ENCODE measurements around the gene MYBPHL.
A peak's percentile ranks its signal among the peaks of the same experiment; 100 is the strongest.

The MYBPHL gene

DNA sequence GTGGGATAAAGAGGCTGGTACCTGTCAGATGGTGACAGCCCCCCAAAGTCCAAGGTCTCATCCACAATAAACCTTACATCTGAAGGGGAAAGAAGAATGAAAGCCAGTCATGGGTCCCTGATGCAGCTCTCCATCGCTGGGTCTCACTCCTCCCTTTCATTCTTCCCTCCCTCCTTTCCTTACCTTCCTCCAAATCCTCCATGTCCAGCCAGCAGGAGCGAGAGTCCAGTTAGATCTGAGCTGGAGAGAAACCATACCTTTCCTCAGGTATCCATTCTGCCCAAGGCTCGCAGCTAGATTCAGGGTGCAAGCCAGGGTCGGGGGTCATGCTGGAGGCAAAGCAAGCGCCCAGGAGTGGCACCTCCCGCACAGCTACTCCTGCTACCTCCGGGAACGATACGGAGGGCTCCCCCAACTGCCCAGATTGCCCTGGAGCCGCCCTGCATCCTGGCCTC is 24.3 kb downstream of the MYBPHL start:
- no peak for FAIRE-seq
- DNase-seq (ENCODE audit: extremely low spot score, insufficient read length, low read depth) = no peak

DNA sequence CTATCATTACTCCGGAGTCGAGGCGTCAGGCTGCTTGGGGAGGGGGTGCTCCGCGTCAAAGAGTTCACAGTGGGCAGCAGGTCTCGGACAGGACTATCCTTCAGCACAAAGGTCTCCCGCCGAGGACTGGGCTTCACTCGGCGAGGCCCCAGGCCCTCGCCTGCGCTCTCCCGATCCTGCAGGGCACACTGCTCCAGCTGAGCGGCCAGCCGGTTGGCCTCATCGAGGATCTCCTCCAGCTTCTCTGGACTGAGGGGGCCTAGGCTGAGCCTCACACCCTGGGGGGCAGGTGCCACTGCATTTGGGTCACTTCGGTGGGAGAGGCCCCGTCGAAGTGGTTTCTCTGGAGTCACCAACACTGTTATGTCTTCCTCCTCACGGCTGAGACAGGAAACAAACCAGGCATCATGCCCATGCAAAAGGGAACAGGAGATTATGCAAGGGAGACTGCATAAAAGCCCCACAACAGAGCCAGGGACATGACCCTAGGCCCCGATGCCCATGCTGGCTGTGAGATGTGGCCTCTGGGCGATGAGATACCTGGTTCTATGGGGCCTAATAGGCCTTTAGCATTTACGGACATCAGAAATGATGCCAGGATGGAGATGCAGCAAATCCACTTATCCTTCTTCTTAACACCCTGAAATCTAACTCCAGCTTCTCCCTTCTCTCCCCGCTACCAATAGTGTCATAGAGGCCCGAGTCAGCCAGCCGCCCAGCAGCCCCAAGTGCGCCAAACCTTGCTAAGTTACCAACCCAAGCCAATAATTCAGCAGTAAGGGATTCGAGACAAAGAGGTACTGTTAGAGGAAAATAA is 24.9 kb downstream of the MYBPHL start:
- no peak for DNase-seq (ENCODE audit: extremely low spot score, insufficient read length, low read depth)
- FAIRE-seq = no peak

DNA sequence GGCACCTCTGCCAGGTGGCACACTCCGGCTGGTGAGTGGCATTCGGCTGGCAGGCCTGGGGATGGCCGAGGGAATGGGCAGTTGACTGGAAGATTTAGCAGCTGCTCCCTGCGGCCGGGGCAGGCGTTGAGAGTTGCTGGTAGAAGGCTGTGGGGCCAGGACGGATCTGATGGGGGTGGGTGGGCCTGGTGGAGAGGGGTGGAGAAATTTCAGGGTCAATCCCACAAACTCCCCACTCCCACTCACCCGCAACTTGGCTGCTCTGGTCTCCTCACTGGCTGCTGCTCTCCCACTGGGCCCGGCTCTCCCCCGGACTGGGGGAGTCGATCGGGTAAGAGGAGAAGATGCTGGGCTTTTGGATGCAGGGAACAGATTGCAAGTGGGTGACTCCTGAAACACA is 25.9 kb downstream of the MYBPHL start:
- no peak for FAIRE-seq
- DNase-seq (ENCODE audit: extremely low spot score, insufficient read length, low read depth) = no peak

DNA sequence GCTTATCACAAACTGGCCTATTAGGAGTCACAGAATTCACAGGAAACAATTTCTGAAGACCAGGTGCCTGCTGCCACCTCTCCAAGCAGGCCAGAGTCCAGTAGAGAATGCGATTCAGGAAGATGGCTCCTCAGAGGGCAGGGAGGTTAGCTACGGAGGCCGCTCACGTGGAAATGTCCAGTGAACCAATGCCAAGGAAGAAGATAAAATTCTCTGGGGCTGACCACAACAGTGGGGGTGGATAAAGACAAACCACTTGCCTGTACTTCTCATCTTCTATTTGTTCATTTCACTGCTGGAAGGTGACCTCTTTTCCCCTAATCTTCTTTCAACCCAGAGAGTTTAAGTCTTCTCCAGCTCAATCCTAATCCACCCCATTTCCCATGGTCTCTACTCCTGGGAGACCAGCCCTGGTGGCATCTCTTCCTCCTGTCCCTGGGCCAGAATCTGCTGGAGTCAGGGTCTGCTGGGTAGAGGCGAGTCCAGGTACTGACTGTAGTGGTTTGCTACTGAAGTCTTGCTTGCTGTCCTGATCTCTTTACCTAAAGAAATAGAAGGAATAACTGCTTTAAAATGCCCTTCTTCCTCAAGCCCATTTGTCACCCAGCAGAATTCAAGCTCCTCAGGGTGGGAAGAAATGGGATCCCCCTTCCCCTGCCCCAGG is 27.1 kb downstream of the MYBPHL start:
- FAIRE-seq = no peak
- DNase-seq (ENCODE audit: extremely low spot score, insufficient read length, low read depth) = no peak

DNA sequence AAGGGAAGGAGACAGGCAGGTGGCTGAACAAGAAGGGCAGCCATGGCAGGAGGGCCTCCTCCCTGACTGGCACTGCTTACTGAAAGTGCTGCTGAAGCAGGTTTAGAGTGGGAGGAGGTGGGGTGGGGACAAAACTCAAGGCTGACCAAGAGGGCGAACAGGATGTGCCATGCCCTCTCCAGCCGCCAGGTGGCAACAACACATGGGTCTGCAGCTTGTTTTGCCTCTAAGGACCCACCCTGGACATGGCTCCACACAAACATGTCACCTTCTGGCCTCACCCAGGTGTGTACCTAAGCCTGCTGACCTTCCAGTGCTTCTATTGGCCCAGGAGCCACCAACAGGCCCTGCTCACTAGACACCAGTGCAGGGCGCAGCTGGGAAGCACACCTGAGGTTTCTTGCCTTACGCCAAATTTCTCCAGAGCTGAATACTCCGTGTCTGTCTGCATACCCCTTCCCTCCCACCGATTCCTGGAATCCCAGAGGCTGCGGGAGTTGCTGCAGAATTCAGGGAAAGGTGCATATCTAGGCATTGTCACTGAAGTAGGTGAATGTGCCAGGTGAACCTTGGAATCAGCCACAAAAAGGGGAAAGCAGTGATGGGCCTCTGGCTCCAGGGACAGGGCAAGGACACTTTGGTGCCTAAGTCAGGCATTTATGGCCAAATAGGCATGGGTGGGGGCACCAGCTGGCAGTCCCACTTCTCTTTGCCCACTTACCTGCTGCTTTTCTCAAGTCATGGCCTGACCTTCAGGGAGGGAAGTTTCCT is 29.2 kb downstream of the MYBPHL start:
- peak; percentile 75 for FAIRE-seq
- DNase-seq (ENCODE audit: extremely low spot score, insufficient read length, low read depth) = peak; percentile 66

DNA sequence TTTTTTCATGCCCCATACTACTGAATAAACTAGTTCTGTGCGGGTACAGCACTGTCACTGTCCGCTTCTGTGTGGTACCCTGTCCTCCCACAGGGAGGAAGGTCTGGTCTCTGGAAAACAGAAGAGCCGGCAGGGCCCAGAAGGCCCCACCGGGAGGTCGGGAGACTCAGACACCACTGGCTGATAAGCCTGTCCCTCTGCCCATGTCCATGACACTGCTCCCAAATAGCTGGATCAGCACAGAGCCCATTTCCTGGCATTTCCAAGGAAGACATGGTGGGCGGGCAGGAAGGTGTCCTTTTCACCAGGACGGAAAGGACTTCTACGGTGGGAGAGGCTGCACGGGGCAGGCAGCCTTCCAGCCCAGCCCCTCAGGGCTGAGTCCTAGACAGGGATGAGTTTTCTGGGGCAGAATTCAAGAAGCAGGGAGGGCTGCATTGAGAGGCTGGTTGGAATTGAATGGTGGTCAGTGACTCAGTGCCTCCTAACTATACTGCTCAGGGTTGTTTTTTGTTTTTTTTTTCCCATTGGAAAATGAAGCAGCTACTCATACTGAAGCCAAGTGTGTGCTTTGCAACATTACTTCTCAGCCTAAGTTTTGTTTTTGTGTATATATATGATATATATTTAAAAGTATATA is 31.0 kb downstream of the MYBPHL start:
- FAIRE-seq = no peak

DNA sequence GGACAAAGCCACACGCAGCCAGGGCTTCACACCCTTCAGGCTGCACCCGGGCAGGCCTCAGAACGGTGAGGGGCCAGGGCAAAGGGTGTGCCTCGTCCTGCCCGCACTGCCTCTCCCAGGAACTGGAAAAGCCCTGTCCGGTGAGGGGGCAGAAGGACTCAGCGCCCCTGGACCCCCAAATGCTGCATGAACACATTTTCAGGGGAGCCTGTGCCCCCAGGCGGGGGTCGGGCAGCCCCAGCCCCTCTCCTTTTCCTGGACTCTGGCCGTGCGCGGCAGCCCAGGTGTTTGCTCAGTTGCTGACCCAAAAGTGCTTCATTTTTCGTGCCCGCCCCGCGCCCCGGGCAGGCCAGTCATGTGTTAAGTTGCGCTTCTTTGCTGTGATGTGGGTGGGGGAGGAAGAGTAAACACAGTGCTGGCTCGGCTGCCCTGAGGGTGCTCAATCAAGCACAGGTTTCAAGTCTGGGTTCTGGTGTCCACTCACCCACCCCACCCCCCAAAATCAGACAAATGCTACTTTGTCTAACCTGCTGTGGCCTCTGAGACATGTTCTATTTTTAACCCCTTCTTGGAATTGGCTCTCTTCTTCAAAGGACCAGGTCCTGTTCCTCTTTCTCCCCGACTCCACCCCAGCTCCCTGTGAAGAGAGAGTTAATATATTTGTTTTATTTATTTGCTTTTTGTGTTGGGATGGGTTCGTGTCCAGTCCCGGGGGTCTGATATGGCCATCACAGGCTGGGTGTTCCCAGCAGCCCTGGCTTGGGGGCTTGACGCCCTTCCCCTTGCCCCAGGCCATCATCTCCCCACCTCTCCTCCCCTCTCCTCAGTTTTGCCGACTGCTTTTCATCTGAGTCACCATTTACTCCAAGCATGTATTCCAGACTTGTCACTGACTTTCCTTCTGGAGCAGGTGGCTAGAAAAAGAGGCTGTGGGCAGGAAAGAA is 32.0 kb downstream of the MYBPHL start:
- DNase-seq (ENCODE audit: extremely low spot score, insufficient read length, low read depth) (no peak), FAIRE-seq (no peak)

More for the DNA sequence above, 31.0 kb downstream of the MYBPHL start:
- DNase-seq (ENCODE audit: extremely low spot score, insufficient read length, low read depth) = no peak

DNA sequence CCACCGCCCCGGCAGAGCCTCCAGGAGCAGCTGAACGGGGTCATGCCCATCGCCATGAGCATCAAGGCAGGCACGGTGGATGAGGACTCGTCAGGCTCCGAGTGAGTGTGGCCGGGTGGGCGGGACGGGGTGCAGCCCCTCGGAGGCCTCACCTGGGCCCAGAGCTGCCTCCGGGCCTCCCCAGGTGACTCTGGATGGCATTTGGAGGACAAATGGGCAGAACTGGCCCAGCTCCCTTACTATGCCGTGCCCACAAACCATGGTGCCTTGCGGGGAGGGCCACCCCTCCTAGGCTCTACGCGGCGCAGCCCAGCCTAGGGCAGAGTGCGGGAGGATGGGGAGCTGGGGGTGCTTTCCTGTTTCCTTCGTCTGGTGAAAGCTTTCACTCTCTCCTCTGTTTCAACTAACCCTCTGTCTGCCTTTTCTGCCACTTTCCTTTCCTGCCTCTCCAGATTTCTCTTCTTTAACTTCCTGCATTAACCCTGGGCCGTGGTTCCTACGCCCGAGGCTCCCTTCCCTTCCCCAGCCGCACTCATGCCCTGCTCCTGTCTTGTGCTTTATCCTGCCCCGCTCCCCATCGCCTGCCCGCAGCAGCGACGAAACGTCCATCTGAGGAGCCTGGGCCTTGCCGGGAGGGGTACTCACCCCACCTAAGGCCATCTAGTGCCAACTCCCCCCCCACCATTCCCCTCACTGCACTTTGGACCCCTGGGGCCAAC is 33.1 kb downstream of the MYBPHL start:
- no peak for FAIRE-seq

DNA sequence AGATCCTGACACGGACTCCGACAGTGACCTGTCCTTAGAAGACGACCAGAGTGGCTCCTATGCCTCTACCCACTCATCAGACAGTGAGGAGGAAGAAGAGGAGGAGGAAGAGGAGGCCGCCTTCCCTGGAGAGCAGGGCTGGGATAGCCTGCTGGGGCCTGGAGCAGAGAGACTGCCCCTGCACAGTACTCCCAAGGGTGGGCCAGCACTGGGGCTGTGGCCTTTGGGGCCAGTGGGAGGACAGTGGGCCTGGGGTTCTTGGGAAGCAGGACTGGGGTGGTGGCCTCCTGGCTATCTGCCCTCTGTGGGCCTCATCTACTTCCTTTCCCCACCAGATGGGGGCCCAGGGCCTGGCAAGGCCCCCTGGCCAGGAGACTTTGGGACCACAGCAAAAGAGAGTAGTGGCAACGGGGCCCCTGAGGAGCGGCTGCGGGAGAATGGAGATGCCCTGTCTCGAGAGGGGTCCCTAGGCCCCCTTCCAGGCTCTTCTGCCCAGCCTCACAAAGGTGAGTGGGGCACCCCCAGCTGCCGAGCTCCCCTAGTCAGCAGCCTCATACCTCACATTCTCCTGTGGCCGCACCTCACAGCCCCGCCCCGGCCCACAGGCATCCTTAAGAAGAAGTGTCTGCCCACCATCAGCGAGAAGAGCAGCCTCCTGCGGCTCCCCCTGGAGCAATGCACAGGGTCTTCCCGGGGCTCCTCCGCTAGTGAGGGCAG is 33.8 kb downstream of the MYBPHL start:
- DNase-seq (ENCODE audit: extremely low spot score, insufficient read length, low read depth) = no peak
- FAIRE-seq = no peak

More for the DNA sequence above, 33.1 kb downstream of the MYBPHL start:
- no peak for DNase-seq (ENCODE audit: extremely low spot score, insufficient read length, low read depth)

DNA sequence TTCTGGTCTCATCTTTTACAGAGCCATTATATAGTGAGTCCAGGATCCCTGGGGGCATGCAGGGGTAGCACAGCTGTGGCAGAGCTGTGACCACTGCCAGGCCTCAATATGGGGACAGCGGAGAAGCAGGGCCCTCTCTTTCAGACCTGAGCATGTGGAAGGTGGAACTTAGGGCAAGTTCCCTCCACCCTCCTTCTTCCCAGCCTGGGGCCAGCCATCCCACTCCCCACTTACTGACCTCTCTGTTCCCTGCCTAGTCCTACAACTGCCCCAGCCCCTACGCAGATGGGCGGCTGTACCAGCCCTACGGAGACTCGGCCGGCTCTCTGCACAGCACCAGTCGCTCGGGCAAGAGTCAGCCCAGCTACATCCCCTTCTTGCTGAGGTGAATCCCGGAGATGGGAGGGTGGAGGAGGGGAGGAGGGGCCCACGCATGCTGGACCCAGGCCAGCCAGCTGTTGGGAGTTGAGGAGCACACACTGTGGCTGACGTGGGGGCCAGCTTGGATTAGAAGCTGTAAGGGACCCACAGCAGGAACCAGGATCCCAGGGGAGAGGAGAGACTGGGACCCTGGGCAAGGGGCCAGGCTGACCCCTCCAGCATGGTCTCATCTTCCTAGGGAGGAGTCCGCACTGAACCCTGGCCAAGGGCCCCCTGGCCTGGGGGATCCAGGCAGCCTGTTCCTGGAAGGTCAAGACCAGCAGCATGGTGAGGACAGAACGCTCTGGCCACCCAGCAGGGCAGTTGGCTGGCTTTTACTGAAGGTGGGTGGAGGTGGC is 34.6 kb downstream of the MYBPHL start:
- DNase-seq (ENCODE audit: extremely low spot score, insufficient read length, low read depth) = no peak
- no peak for FAIRE-seq

DNA sequence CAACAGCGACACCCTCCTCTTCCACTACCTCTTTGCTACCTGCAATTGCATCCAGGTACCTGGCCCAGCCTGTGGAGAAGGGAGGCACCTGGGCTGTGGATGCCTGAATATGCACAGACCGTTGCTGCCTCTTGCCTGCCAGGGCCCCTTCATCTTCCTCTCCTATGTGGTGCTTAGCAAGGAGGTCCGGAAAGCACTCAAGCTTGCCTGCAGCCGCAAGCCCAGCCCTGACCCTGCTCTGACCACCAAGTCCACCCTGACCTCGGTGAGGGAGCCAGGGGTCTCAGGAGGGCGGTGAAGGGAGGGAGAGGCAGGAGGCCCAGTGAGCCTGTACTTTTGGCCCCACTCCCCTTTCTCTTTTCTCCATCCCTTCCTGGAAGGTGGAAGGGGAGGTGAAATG is 35.4 kb downstream of the MYBPHL start:
- no peak for FAIRE-seq
- DNase-seq (ENCODE audit: extremely low spot score, insufficient read length, low read depth) = no peak

DNA sequence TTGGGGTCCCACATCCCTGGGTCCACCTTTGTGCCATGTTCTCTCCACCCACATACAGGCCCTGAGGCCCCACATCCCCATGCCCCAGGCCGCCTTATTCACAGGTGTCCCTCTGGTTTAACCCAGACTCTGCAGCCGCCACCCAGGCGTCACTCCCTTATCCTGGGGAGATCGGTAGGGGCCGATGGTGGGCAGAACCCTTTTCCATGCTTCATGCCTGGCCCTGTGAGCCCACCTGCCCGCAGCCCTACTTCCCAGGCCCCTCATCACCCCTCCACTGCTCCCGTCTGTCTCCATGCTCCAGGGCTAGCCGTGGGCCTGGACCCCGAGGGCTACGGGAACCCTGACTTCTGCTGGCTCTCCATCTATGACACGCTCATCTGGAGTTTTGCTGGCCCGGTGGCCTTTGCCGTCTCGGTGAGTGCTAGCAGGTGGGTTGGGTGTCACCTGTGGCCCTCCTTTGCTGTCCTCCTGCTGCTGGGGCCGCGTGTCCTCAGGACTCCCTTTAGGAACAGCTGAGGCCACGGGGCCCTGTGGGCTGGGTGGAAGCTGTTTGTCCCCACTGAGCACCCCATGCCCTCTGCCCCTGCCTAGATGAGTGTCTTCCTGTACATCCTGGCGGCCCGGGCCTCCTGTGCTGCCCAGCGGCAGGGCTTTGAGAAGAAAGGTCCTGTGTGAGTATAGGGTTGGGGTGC is 36.0 kb downstream of the MYBPHL start:
- DNase-seq (ENCODE audit: extremely low spot score, insufficient read length, low read depth) = no peak

DNA sequence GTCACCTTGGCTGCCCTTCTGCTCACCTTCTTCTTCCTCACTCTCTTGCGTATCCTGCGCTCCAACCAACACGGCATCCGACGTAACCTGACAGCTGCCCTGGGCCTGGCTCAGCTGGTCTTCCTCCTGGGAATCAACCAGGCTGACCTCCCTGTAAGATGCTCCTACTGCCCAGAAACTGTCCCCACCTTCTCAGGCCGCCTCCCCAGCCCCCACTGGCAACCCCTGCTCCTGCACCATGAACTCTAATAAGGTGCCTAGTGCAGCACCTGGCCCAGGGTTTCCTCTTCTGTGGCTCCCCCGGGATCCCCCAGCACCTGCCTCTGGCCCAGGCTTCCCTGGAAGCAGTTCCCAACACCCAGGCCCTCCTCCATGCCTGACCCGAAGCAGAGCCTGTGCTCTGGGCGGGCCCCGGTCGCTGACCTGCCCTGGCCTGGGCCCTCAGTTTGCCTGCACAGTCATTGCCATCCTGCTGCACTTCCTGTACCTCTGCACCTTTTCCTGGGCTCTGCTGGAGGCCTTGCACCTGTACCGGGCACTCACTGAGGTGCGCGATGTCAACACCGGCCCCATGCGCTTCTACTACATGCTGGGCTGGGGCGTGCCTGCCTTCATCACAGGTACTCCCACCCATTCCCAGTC is 36.7 kb downstream of the MYBPHL start:
- no peak for FAIRE-seq
- DNase-seq (ENCODE audit: extremely low spot score, insufficient read length, low read depth) = no peak

More for the DNA sequence above, 36.0 kb downstream of the MYBPHL start:
- no peak for FAIRE-seq

DNA sequence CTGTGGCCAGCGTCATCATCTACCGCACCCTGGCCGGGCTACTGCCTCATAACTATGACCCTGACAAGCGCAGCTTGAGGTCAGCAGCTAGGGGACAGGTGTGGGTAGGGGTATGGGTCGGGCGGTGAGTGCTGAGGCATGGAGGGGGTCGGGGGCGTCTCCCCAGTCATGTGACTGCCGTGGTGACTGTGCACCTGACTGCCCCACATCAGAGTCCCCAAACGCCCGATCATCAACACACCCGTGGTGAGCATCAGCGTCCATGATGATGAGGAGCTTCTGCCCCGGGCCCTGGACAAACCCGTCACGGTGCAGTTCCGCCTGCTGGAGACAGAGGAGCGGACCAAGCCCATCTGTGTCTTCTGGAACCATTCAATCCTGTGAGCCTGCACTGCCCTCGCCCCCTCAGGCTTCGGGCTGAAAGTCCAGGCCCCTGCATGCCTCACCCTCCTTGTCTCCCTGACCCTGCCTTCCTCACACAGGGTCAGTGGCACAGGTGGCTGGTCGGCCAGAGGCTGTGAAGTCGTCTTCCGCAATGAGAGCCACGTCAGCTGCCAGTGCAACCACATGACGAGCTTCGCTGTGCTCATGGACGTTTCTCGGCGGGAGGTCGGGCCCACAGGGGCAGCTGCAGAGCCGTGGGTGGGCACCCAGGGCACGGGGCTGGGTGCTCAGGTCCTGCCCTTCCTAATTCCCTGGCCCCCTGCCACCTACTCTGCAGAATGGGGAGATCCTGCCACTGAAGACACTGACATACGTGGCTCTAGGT is 37.4 kb downstream of the MYBPHL start:
- DNase-seq (ENCODE audit: extremely low spot score, insufficient read length, low read depth) (no peak), FAIRE-seq (no peak)

DNA sequence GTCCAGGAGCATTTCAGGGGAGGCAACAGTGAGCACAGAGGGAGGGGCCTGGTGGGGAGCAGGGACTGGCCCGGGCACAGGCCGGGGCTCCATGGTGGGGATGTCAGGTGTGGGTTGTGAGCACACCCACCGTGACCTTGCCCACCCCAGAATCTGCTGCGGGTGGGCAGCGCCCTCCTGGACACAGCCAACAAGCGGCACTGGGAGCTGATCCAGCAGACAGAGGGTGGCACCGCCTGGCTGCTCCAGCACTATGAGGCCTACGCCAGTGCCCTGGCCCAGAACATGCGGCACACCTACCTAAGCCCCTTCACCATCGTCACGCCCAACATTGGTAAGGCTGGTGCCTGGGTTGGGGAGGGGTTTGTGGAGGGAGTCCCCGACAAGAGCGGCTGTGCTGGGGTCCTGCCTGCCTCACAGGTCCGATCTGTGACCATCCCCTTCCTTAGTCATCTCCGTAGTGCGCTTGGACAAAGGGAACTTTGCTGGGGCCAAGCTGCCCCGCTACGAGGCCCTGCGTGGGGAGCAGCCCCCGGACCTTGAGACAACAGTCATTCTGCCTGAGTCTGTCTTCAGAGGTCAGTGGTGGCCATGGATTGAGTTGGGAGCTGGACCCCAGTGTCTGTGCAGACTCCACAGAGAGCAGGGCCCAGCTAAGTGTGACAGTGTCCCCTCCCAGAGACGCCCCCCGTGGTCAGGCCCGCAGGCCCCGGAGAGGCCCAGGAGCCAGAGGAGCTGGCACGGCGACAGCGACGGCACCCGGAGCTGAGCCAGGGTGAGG is 38.2 kb downstream of the MYBPHL start:
- DNase-seq (ENCODE audit: extremely low spot score, insufficient read length, low read depth) (no peak), FAIRE-seq (no peak)

Data from GM18507 (cell line).